HEK293 (cell line): ENCODE data around the gene CDS1.

ENCODE experiments used
- CTCF ChIP-seq: fragments of 450-650 bp; formaldehyde crosslinking; IDR thresholded peaks from 2 replicates; pipeline ENCODE4 v1.5.1; 2016; ENCODE audit warnings: missing biosample characterization, missing genetic modification characterization
- YY1 ChIP-seq: fragments of 450-650 bp; formaldehyde crosslinking; IDR thresholded peaks from 2 replicates; pipeline ENCODE4 v1.5.1; 2018; ENCODE audit warnings: missing biosample characterization, missing genetic modification characterization
- ZFP41 ChIP-seq: fragments of 450-650 bp; formaldehyde crosslinking; IDR thresholded peaks from 2 replicates; pipeline ENCODE4 v1.5.1; 2016; ENCODE audit warnings: missing biosample characterization, missing genetic modification characterization, borderline replicate concordance
- ZNF76 ChIP-seq: fragments of 450-650 bp; formaldehyde crosslinking; IDR thresholded peaks from 2 replicates; pipeline ENCODE4; 2016; ENCODE audit warnings: low read depth, missing biosample characterization, missing genetic modification characterization, borderline replicate concordance

GRCh38 chr4:84647312-84647884, 64.5 kb downstream of the CDS1 start:
- no peak for TF ChIP-seq ZFP41 (tag by site-specific recombination)
- TF ChIP-seq YY1 = no peak
- TF ChIP-seq ZNF76 (tag by site-specific recombination) = no peak
- TF ChIP-seq CTCF (tag by site-specific recombination) = no peak
